ENCODE measurements around the gene GPR141. TPM values are rescaled to one million over a fixed set of nuclear protein-coding genes. Genes with fewer than 3 reads are reported as not detected.
A peak's percentile ranks its signal among the peaks of the same experiment; 100 is the strongest.

The GPR141 gene
- polyA plus RNA-seq, 2 of the 4 experiments (the other 2 are of a cell fraction) = 0.12 to 0.49 TPM

GRCh38 chr7:37753398-37754050 lies 70.0 kb downstream of the GPR141 start:
- no peaks in the 10 kb centered on the region for H3K4me1 ChIP-seq
- H3K4me2 ChIP-seq = no peak overlapping the region
- TF ChIP-seq KDM5A (IDR thresholded peaks at IDR 0.05) (no peak), CBX2 (IDR thresholded peaks at IDR 0.05; ENCODE audit: borderline replicate concordance, low read depth) (no peak), HES2 (IDR thresholded peaks at IDR 0.05) (no peak), E2F6 (IDR thresholded peaks at IDR 0.05; ENCODE audit: borderline replicate concordance, low read depth) (no peak), CHD2 (IDR thresholded peaks at IDR 0.05; ENCODE audit: low read length, partially characterized antibody) (no peak), FOXS1 (CRISPR knock-in tag; IDR thresholded peaks at IDR 0.05) (no peak), PHF8 (IDR thresholded peaks at IDR 0.05; ENCODE audit: borderline replicate concordance, low read depth) (no peak), GATA3 (IDR thresholded peaks at IDR 0.05; ENCODE audit: borderline replicate concordance) (no peak), RCOR1 (IDR thresholded peaks at IDR 0.05; ENCODE audit: low read depth, low read length) (no peak), HDAC2 (IDR thresholded peaks at IDR 0.05) (no peak), FOSB (CRISPR knock-in tag; IDR thresholded peaks at IDR 0.05) (no peak), RNF2 (IDR thresholded peaks at IDR 0.05; ENCODE audit: borderline replicate concordance, low read depth) (no peak)
- TF ChIP-seq, protein P1, sequence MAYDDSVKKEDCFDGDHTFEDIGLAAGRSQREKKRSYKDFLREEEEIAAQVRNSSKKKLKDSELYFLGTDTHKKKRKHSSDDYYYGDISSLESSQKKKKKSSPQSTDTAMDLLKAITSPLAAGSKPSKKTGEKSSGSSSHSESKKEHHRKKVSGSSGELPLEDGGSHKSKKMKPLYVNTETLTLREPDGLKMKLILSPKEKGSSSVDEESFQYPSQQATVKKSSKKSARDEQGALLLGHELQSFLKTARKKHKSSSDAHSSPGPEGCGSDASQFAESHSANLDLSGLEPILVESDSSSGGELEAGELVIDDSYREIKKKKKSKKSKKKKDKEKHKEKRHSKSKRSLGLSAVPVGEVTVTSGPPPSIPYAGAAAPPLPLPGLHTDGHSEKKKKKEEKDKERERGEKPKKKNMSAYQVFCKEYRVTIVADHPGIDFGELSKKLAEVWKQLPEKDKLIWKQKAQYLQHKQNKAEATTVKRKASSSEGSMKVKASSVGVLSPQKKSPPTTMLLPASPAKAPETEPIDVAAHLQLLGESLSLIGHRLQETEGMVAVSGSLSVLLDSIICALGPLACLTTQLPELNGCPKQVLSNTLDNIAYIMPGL (CRISPR knock-in tag; IDR thresholded peaks at IDR 0.05; ENCODE audit: borderline replicate concordance) = no peak
- WGBS (ENCODE audit: missing lambda C conversion rate) = 4% methylated on average over 1 of the region's 1 CpG
- DNase-seq (ENCODE audit: low read depth in 1 of 2, low spot score in 1 of 2) (no peak), ATAC-seq (no peak), FAIRE-seq (peak; percentile 28)
- no peaks in the 10 kb centered on the region for H3K9me3 ChIP-seq
- ChIA-PET CTCF (no interaction called here), POLR2A (no interaction called here)
- no peak overlapping the region for H3K4me3 ChIP-seq
- no peak overlapping the region for H3K27ac ChIP-seq

GRCh38 chr7:37756797-37757551 lies 73.4 kb downstream of the GPR141 start:
- Histone ChIP-seq H3K4me1 (no peaks in the 10 kb centered on the region), H3K27ac (no peak overlapping the region), H3K4me3 (no peak overlapping the region), H3K9me3 (no peaks in the 10 kb centered on the region), H3K4me2 (no peak overlapping the region)
- ChIA-PET CTCF (interaction anchor here (0.8 kb wide), 1 partner anchor 28 kb away, joined by 3 read pairs; no protein-coding TSS in a partner anchor), POLR2A (no interaction called here)
- 49% methylated on average over 5 of the region's 5 CpGs for WGBS (ENCODE audit: missing lambda C conversion rate)
- TF ChIP-seq USF2 (IDR thresholded peaks at IDR 0.05) (no peak), RNF2 (IDR thresholded peaks at IDR 0.05; ENCODE audit: borderline replicate concordance, low read depth) (no peak), EHMT2 (IDR thresholded peaks at IDR 0.05; ENCODE audit: low read depth) (no peak)
- ATAC-seq = no peak
- no peak for DNase-seq (ENCODE audit: low read depth in 1 of 2, low spot score in 1 of 2)
- no peak for FAIRE-seq

DNA sequence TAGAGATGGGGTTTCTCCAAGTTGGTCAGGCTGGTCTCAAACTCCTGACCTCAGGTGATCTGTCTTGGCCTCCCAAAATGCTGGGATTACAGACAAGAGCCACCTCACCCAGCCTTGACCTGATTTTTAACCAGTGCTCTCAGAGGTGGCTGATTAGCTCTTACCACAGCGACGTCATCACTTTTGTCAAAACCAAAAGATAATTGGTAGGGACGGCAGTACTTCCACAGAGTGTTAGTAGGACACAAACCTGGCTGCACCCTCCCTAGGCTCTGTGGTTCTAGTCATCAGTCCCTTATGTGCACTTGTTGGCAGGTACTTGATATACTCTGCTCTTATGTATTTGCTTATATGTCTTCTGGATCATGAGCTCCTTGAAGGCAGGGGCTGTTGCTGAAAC lies 74.0 kb downstream of the GPR141 start:
- ChIA-PET CTCF (interaction anchor here (0.8 kb wide), 1 partner anchor 29 kb away, joined by 3 read pairs; no protein-coding TSS in a partner anchor), POLR2A (no interaction called here)
- Histone ChIP-seq H3K27ac (no peak overlapping the region), H3K4me1 (no peaks in the 10 kb centered on the region), H3K4me2 (no peak overlapping the region), H3K9me3 (no peaks in the 10 kb centered on the region), H3K4me3 (no peak overlapping the region)
- ATAC-seq = no peak
- 75% methylated on average over 3 of the region's 3 CpGs for WGBS (ENCODE audit: missing lambda C conversion rate)
- DNase-seq (ENCODE audit: low read depth in 1 of 2, low spot score in 1 of 2) = no peak
- TF ChIP-seq HES2 (IDR thresholded peaks at IDR 0.05) = no peak
- no peak for TF ChIP-seq USF2 (IDR thresholded peaks at IDR 0.05)
- no peak for TF ChIP-seq MAFK (IDR thresholded peaks at IDR 0.05; ENCODE audit: partially characterized antibody)
- no peak for TF ChIP-seq EP300 (IDR thresholded peaks at IDR 0.05)
- TF ChIP-seq ZNF302 (CRISPR knock-in tag; IDR thresholded peaks at IDR 0.05) = no peak
- TF ChIP-seq ATOH8 (CRISPR knock-in tag; IDR thresholded peaks at IDR 0.05; ENCODE audit: low read depth) = no peak
- no peak for TF ChIP-seq POLR2A (IDR thresholded peaks at IDR 0.05; ENCODE audit: low read length)
- TF ChIP-seq ESRRA (IDR thresholded peaks at IDR 0.05; ENCODE audit: borderline replicate concordance, low read length) = no peak
- FAIRE-seq = no peak
